HT1080 (cell line): ENCODE results near the gene DYNLL1. TPM values are rescaled to one million over a fixed set of nuclear protein-coding genes. Genes with fewer than 3 reads are reported as not detected.
"Not testable (repeated sequence)": the region's sequence is repeated elsewhere in the genome, so short reads cannot be mapped to it uniquely, and the experiment has no call there.

Source experiments
- DNase-seq: peaks from one replicate; pipeline ENCODE4 v3.0.0-alpha.2; 2015; ENCODE audit warnings: low read depth
- total RNA-seq: library from RNA; depleted of rRNA; stranded (reverse); fragments of >200 nt; shearing (Covaris generic); gene quantifications from 2 replicates; pipeline ENCODE4 v1.2.3, GENCODE V29; 2014

DYNLL1 gene
- total RNA-seq, 1 experiment from 2014 or later = 696 TPM

GRCh38 chr12:120504587-120504986 is 8.7 kb downstream of the DYNLL1 start:
- no peak for DNase-seq

GRCh38 chr12:120508537-120508936 is 12.6 kb downstream of the DYNLL1 start:
- no peak for DNase-seq

GRCh38 chr12:120514002-120514401 is 18.1 kb downstream of the DYNLL1 start:
- no peak for DNase-seq

GRCh38 chr12:120515496-120515895 is 19.6 kb downstream of the DYNLL1 start:
- no peak for DNase-seq

GRCh38 chr12:120519324-120519723 is 23.4 kb downstream of the DYNLL1 start:
- DNase-seq = not testable (repeated sequence)

- DNase-seq = no peak
Observed at GRCh38 chr12:120522568-120522967, 26.7 kb downstream of the DYNLL1 start.

GRCh38 chr12:120528861-120529525 is 33.1 kb downstream of the DYNLL1 start, which contains the start of gene COQ5:
Gene COQ5 (minus strand): TSS chr12:120529158. CDS start chr12:120529141, 17 bp downstream.
- peak; percentile 79 for DNase-seq

- DNase-seq = peak; percentile 59
Observed at GRCh38 chr12:120529641-120530417, 33.9 kb downstream of the DYNLL1 start.

- DNase-seq = not testable (repeated sequence)
Observed at GRCh38 chr12:120530418-120530761, 34.5 kb downstream of the DYNLL1 start.

GRCh38 chr12:120532701-120533238 is 36.9 kb downstream of the DYNLL1 start:
- no peak for DNase-seq

- peak; percentile 69 for DNase-seq
Observed at GRCh38 chr12:120534203-120534702, 38.3 kb downstream of the DYNLL1 start, which contains the start of gene RNF10. Gene RNF10 (plus strand): TSS chr12:120534356. CDS start chr12:120534812, 456 bp downstream.

- DNase-seq = peak; percentile 72
Observed at GRCh38 chr12:120534703-120535655, 39.1 kb downstream of the DYNLL1 start.

- no peak for DNase-seq
Observed at GRCh38 chr12:120536064-120536791, 40.3 kb downstream of the DYNLL1 start.

- no peak for DNase-seq
Observed at GRCh38 chr12:120537856-120538220, 41.9 kb downstream of the DYNLL1 start.

- peak; percentile 69 for DNase-seq
Observed at GRCh38 chr12:120538281-120539156, 42.6 kb downstream of the DYNLL1 start.

- no peak for DNase-seq
Observed at GRCh38 chr12:120539303-120539702, 43.4 kb downstream of the DYNLL1 start.

GRCh38 chr12:120540445-120540844 is 44.5 kb downstream of the DYNLL1 start:
- no peak for DNase-seq

GRCh38 chr12:120542166-120542565 is 46.3 kb downstream of the DYNLL1 start:
- no peak for DNase-seq

- DNase-seq = no peak
Observed at GRCh38 chr12:120544691-120545090, 48.8 kb downstream of the DYNLL1 start.
